ENCODE data around the gene PZP.
"Not testable (repeated sequence)": the region's sequence is repeated elsewhere in the genome, so short reads cannot be mapped to it uniquely, and the experiment has no call there.

The PZP gene

DNA sequence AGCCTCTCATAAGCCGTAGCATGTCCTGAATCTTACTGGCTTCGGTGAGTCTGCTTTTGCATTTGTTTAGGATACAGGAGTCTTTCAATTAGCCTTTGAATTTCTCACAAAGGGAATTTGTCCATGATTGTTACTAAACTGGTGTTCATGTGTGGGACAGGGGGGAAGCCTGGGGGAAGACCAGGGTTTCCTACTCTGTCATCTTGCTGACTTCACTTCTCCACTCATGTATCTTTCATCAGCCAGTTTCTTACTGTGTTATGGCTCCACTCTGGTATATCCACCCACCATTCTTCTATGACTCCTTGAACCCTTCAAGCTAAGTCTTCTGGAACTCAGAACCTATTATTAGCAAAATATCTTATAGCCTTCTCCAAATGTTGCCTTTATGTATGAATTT, 60.7 kb downstream of the PZP start:
- H3K27ac ChIP-seq = no peak overlapping the region

DNA sequence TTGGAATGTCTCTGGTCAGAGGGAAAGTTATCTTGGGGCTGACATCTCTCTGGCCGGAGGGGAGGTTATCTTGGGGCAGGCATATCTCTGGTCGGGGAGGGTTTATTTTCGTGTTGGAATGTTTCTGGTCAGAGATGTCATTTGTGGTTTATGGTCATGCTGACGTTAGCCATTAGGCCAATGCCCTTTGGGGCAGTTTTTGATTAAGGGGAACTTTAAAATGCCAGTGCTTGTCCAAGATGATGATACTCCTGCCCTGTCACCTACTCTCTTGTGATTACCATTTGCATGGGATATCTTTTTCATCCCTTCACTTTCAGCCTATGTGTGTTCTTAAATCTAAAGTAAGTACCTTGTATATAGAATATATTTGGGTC, 63.5 kb downstream of the PZP start:
- no peak overlapping the region for H3K27ac ChIP-seq
- no peak for TF ChIP-seq ZFX (IDR thresholded peaks at IDR 0.05; ENCODE audit: borderline replicate concordance)
- TF ChIP-seq, protein P1, sequence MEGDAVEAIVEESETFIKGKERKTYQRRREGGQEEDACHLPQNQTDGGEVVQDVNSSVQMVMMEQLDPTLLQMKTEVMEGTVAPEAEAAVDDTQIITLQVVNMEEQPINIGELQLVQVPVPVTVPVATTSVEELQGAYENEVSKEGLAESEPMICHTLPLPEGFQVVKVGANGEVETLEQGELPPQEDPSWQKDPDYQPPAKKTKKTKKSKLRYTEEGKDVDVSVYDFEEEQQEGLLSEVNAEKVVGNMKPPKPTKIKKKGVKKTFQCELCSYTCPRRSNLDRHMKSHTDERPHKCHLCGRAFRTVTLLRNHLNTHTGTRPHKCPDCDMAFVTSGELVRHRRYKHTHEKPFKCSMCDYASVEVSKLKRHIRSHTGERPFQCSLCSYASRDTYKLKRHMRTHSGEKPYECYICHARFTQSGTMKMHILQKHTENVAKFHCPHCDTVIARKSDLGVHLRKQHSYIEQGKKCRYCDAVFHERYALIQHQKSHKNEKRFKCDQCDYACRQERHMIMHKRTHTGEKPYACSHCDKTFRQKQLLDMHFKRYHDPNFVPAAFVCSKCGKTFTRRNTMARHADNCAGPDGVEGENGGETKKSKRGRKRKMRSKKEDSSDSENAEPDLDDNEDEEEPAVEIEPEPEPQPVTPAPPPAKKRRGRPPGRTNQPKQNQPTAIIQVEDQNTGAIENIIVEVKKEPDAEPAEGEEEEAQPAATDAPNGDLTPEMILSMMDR (IDR thresholded peaks at IDR 0.05) = no peak

More for the DNA sequence above, 60.7 kb downstream of the PZP start:
- TF ChIP-seq, protein P1 (IDR thresholded peaks at IDR 0.05) = no peak
- no peak for TF ChIP-seq ZFX (IDR thresholded peaks at IDR 0.05; ENCODE audit: borderline replicate concordance)

DNA sequence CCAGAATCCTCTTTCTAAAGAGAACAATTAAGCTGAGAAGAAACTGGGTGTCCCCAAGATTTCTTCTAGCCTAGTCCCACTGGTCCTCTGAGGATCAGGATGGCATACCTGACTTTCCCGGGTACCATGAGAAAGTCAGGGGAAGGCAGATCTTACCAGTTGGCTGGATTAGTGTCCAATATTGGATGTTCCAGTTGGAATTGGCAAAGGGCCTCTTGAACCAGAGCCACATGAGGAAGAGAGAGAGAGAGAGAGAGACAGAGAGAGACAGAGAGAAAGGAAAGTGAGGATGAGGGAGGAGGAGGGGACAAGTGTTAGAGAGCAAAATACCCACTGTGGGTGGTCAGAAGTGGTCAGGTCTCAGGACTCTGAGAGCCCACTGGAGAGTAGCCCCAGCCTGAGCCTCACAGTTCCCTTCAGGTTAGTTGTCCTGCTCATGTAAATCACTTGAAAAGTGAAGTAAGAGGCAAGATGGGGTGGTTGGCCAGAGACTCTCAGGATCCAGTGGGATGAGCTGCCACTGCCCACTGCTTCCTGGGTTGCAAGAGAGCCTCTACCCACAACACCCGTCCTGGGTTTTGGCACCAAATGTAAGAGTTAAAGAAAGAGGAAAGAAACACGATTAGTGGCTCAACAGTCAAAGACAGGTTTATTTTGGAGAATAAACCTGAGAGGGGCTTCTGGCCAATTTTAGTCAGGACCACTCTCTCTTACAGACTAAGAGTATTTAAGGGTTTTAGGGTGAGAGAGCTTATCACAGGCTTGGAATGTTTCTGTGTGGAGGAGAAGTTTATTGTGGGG, 64.1 kb downstream of the PZP start:
- H3K27ac ChIP-seq = no peak overlapping the region
- TF ChIP-seq ZFX (IDR thresholded peaks at IDR 0.05; ENCODE audit: borderline replicate concordance) = no peak
- TF ChIP-seq, protein P1 (IDR thresholded peaks at IDR 0.05) = no peak

DNA sequence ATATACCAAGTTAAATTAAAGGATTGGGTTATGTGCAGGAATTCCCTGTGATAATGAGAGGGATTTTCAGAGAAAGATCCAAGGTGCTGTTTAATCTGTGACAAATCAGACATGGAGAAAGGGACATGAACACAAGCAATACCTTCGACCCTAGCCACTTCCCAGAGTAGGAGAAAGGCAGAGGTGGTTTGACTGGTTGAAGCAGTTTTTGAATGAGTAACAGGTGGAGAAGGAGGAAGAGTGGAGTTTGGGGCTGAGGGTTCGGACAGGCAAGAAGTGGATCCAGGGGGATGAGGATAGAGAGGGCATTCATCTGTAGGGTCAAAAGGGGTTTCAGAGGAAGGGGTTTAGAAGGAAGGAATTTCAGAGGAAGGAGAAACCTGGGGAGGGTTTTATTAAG, 65.1 kb downstream of the PZP start:
- H3K27ac ChIP-seq = no peak overlapping the region
- TF ChIP-seq ZFX (IDR thresholded peaks at IDR 0.05; ENCODE audit: borderline replicate concordance) = no peak
- TF ChIP-seq, protein P1 (IDR thresholded peaks at IDR 0.05) = no peak

DNA sequence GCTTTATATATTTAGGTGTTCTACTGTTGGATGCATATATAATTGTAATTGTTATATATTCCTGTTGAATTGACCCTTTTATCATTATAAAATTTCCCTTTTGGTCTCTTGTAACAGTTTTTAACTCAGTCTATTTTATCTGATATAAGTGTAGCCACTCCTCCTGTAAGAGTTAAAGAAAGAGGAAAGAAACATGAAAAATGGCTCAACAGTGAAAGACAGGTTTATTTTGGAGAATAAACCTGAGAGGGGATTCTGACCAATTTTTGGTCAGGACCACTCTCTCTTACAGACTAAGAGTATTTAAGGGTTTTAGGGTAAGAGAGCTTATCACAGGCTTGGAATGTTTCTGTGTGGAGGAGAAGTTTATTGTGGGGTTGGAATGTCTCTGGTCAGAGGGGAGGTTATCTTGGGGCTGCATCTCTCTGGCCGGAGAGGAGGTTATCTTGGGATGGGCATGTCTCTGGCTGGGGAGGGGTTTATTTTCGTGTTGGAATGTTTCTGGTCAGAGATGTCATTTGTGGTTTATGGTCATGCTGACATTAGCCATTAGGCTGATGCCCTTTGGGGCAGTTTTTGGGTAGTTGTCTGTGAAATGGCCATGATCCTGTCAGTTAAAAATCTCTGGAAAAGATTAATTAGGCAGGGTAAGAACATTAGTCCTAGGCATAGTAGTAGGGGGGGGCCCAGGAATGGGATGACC, 68.5 kb downstream of the PZP start:
- H3K27ac ChIP-seq = not testable (repeated sequence)

DNA sequence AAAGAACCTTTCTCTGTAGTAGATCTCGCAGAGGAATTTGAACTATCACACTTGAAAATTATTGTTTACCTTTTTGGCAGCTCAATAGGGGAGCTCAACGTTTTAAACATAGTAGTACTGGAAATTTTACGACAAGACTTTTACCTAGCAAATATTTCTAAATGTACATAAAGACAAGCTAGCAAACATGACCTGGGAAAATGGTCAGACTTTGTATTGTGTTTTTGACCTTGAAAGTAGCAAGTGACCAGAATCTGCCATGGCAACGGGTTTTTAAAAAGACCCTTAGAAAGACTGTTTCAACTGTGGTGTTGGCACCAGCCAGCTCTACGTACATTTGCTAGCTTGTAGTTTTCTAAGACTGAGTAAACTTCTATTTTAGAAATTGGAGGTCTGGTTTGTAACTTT, 72.3 kb downstream of the PZP start:
- no peak for TF ChIP-seq ZFX (IDR thresholded peaks at IDR 0.05; ENCODE audit: borderline replicate concordance)
- TF ChIP-seq, protein P1 (IDR thresholded peaks at IDR 0.05) = no peak
- H3K27ac ChIP-seq = no peak overlapping the region

DNA sequence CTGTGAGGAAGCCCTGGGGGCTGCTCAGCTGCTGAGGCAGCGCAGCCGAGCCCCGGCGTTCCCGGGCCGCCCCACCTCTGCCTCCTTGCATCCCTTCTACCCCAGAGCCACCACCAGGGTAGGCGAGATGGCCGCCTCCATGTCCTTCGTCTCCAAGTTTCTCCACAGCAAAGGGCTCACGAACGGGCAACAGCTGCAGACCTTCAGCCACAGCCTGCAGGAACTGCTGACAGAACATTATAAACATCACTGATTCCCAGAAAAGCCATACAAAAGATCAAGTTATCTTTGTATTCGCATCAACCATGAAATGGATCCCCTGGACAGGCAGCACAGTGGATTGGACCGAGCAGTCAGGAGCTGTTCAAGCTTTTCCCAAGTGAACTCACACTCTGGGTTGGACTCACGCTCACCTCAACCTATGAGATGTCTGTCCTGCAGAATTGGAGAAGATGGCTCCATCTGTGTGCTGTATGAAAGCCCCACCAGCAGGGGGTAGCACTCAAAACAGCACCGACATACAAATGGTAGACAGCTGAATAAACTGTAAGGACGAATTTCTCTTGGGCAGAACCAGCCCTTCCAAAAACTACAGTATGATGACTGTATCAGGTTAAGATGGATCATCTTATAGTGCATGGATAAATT, 73.1 kb downstream of the PZP start:
- H3K27ac ChIP-seq = no peak overlapping the region
- TF ChIP-seq, protein P1 (IDR thresholded peaks at IDR 0.05) = peak; percentile 73
- TF ChIP-seq ZFX (IDR thresholded peaks at IDR 0.05; ENCODE audit: borderline replicate concordance) = no peak

Data from 22Rv1 (cell line).